OCI-LY3 (cell line): ENCODE data around the gene ZFYVE21.

ENCODE experiments used
- EZH2phosphoT487 ChIP-seq: fragments of 200-600 bp; shearing (Covaris generic); IDR thresholded peaks from 2 replicates; pipeline ENCODE4 v1.6.1; 2018; ENCODE audit warnings: antibody characterized with exemption, mixed run types, low read depth
- TF ChIP-seq, protein P1 (sequence below): fragments of 200-600, 300-600 bp; sonication (generic); IDR thresholded peaks from 2 replicates; pipeline ENCODE4 v1.5.1; 2014; ENCODE audit warnings: antibody characterized with exemption, low read length, low read depth

DNA sequence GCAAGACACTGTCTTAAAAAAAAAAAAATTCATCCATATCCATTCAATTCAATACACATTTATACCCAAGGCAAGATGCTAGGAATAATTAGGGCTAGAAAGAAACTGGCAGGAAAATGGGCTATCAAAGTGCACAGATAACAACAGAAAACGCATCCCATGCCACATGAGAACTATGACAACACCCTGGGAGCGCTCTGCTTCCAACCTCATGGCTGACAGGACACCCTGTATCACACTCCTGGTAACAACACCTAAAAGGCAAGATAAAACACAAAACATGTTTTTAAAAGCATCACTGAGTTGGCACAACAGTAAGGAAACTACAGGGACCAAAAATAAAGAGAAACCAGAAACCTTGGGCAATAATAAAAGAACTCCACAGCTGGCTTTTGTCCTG, 54.9 kb downstream of the ZFYVE21 start:
- TF ChIP-seq EZH2phosphoT487: no peak
- TF ChIP-seq, protein P1, sequence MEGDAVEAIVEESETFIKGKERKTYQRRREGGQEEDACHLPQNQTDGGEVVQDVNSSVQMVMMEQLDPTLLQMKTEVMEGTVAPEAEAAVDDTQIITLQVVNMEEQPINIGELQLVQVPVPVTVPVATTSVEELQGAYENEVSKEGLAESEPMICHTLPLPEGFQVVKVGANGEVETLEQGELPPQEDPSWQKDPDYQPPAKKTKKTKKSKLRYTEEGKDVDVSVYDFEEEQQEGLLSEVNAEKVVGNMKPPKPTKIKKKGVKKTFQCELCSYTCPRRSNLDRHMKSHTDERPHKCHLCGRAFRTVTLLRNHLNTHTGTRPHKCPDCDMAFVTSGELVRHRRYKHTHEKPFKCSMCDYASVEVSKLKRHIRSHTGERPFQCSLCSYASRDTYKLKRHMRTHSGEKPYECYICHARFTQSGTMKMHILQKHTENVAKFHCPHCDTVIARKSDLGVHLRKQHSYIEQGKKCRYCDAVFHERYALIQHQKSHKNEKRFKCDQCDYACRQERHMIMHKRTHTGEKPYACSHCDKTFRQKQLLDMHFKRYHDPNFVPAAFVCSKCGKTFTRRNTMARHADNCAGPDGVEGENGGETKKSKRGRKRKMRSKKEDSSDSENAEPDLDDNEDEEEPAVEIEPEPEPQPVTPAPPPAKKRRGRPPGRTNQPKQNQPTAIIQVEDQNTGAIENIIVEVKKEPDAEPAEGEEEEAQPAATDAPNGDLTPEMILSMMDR: no peak
